CD4-positive, alpha-beta T cell treated with Interleukin-15 for 1 hour (primary cell): Measurements from ENCODE around the gene MAFB.

ENCODE experiments used
- DNase-seq: peaks from one replicate; pipeline ENCODE4 v3.0.0-alpha.2; 2020

MAFB gene

DNA sequence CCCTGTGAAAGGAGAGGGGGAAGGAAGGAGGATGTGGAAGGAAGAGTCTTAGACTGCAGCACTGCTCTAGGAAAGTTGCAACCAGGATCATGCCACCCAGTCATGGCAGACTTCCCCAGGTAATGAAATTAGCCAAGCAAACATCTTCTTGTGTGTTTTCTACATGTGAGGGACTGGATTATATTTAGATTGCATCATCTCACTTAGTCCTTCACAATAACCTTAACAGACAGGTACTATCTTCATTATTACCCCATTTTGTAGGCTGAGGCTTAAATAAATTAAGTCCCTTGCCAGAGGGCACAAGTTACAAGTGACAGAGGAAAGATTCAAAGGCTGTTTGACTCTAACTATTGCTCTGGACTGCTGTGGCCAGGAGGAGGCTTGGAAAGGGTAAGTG, 9.7 kb upstream of the MAFB start:
- no peak for DNase-seq

DNA sequence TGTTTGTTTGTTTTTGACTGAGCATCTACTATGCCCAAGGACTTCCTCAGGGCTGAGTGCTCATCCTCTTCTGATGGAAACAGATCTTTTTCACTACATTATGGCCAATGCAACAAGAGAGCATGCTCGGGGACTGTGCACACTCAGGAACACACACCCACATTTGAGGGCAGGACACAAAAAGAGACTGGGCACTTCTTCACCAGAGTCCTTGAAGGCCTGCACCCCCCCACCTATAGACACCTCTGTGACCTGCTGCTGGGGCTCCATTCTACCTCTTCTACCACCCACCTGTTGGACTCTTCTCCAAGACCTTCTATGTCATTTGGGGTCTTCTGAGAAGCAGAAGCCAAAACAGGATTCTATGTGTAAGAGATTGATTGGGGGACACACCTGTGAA, 9.2 kb upstream of the MAFB start:
- no peak for DNase-seq

DNA sequence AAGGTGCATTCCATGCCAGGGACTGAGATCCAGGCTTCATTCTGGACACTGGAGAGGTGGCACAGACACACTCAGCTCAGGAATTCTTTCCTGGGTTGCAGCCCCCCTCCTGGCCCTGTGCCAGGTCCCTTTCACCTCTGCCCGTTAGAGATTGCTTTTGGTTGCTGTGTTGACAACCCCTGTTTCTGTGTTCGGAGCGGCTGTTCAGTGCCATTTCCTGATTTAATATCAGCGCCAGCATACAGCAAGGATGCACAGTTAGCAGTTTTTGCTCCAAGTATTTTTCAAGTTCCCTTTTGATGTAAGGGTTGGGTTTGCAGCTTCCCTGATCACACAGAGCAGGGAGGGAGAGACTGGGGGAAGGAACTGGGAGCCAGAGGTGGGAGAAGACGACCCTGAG, 8.5 kb upstream of the MAFB start:
- no peak for DNase-seq

DNA sequence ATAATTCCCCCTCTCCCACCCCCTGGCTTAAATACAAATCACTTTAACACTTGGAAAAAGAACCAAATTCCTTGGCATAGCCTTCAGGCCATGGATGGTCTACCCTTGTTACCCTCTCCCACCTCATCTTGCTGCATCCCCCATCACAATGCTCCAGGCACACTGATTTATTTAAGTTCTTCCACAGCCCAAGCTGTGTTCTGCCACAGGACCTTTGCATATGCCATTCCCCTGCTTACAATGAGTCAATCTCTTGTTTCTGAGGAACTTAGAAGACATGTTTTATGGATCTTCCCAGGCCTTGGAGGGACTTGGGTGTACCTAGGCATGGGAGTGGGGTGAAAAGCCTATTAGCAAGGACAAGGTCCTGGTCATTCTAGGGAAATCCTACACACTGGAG, 6.2 kb upstream of the MAFB start:
- no peak for DNase-seq

DNA sequence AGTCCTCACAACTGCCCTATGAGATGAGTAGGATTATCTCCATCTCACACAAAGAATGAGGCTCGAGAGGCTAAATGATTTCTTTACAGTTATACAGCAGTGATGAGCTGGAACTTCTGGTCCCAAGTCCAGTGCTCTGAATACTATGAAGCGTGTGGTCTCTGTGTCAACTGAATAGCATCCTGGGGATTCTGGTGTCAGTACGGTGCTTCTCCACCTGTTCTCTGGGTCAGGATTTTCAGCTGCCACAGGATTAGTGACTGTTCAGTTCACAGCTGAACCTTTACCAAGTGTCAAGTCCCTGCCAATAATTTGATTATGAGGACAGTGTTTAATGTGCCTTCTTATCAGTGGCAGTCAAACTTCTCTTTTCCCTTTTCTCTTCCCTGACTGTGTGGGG, 5.2 kb upstream of the MAFB start:
- no peak for DNase-seq

DNA sequence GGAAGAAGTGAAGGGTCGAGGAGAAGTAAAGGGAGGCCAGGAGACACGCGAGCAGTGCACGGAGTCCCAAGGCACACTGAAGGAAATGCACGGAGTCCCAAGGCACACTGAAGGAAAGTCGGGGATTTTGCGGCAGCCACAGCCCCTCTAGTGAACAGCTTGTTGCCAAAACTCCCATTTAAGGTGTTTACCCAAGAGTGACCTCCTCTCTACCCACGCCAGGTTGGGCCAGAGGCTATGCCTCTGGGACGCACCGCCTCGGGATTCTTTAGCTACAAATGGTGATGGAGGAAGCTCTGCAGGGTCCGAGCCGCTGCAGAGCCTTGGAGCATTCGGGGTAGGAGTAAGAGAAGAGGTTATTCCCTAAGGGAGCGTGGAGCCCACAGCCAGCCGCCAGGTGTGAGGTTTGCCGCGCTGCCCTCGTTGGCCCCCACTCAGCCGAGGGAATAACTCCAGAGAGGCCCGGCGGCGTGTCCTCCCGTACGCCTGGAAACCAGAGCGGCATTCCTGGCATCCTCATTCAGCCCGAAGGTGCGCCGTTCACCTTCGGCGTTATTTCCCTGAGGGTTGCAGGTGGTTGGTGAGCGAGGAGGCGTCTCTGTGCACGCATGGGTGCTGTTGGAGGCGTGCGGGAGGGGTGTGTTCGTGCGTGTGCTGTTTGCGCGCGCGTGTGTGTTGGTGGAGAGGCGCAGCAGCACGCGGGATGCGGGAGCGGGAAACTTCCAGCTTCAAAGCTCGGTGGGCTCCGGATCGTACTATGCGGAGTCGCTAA, 3.4 kb upstream of the MAFB start:
- no peak for DNase-seq

DNA sequence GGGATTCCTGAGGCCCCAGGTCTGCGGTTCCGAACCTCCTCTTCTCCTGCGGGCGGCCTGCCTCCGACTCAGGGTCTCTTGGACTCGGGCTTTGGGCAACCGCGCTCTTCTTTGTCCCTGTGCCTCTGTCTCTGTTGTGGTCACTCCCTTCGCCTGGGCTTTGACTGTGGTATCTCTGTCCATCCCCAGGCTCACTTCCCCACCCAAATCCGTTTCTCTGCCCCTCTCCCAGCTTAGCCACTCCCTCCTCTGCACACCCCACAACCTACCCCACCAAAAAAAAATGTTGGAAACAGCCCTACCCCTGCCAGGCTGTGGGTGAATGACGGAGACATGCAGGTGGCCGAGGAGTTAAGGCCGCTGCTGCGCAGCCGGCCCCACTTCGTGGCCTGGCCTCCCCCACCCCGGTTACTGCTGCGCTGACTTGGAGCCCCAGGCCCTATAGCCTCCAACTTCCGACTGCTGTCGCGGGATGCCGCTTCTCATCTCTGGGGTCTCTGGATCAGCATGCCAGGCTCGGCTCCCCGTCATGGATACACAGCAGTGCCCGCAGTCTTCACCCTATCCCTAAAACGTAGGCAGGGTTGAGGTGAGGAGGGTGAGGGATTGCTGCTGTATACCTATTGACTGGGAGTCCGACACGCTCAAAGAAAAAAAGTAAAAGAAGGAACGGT, 2.7 kb upstream of the MAFB start:
- no peak for DNase-seq

DNA sequence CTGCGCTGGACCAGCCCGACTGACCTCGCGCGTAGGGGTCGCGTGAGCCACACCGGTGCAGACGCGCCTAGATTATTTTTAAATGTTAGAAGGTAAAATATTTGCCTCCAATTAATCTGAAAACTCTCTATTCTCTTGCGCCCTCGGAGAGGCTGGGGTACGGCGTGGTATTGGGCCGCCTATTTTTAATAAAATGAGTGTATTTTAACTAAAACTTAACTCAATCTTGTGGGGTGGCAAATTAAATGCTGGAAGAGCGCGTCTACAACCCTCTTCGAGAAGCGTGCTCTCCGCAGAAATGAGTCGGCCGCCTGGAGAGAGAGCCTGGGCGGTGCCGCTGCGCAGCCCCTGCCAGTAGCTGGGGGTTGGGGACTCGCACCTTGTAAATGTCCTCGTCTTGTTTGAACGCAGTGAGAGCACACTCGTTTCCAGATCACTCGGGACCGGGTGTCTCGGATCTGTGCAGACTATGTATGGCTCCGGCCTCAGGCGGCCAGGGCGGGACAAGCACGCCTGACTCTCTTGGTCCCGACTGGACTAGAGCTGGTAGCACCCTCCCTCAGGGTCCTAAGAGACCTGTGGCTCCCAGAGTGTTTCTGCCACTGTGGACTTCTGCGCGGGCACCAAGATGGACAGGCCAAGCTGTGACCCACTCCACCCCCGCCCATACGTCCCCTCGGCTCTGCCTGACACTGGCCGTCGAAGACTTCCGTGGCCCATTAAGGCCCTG, 2.0 kb upstream of the MAFB start:
- no peak for DNase-seq

DNA sequence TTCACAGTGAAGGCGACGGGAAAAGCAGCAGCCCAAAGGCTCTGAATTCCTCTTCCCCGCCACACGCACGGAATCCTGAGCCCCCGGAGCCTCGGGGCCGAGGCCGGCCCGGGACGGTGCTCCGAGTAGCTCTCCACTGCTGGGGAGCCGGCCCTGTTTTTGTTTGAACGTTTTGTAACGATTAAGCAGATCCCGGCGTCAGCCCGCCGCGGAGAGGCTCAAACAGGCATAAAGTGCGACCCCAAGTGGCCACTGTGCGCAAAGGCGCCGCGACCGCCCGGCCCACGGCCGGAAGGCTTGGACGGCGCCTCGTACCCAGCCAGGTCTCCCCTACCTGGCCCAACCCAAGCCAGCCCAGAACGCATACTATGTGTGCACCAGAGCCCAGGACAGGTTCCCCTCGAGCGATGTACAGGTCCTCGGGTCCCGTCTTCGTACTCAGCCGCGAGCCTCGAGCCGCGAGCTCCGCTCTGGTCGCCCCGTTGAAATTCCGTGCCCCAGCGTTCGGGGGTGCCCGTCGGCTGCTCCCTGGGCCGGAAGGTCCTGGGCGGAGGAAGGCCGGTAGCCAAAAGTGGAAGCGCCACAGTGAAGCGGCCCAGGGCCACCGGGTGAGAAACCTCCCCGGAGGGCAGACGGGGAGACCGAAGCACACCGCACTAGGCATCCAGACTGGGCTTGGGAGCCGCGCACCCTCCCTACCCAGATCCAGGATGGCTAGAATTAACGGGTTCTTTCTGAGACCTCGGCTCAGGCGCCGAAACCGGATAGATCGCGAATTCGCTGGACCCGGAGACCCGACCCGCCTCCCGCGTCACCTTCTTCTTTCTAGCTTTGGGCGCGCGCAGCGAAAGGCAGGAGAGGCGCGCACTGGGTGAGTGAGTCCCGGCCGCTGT, 1.2 kb upstream of the MAFB start:
- DNase-seq = peak; percentile 64

DNA sequence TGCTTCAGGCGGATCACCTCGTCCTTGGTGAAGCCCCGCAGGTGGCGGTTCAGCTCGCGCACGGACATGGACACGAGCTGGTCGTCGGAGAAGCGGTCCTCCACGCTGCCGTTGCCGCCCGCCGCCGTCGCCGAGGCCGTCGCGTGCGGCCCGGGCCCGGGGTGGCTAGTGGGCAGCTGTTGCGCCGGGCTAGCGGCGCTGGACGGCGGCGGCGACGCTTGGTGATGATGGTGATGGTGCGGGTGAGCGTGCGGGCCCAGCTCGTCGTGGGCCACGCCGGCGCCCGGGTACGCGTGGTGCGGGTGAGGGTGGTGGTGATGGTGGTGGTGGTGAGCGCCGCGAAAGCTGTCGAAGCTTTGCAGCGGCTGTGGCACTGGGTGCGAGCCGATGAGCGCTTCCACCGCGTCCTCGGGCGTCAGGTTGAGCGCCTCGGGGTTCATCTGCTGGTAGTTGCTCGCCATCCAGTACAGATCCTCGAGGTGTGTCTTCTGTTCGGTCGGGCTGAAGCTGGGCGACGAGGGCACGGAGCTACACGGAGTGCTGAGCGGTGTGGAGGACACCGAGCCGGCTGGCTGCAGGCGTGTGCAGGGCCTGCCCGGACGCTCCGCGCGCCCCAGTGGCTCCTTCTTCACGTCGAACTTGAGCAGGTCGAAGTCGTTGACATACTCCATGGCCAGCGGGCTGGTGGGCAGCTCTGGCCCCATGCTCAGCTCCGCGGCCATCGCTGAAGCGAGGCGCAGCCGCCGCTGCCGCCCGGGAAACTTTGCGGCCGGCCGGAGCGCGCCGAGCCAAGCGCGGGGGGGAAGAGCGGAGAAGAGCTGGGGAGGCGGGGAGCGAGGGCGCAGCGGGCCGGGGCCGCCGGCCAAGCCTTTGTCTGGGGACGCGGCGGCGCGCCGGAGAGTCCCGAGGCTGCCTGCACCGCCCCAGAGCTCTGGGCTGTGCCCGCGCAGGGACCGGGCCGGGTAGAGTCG, 622 bp downstream of the MAFB start:
- no peak for DNase-seq

DNA sequence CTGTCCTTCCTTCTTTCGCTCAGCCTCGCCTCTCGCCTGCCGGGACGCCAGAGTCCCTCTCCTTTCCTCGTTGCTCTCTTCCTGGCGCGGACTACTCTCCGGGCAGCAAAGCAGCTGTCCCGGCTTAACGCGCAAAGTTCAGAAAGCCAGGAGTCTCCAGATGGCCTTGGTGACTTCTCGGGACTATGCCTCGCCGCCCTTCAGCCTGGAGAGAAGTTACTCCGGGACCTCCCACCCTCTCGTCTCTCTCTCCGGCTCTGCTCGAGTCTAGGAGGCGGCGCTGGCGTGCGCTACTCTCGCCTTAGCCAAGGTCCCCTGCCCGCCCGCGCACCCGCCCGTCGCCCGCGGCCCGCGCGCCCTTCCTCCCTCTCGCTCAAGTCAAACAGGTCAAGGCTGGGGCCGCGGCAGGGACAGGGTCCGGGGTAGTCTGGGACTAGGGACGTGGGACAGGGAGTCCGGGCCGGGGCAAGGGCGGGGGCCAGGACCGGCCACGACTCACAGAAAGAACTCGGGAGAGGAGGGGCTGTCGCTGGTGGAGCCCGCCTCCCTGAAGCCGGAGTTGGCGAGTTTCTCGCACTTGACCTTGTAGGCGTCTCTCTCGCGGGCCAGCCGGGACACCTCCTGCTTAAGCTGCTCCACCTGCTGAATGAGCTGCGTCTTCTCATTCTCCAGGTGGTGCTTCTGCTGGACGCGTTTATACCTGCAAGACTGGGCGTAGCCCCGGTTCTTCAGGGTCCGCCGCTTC, 1.5 kb downstream of the MAFB start:
- DNase-seq = no peak

DNA sequence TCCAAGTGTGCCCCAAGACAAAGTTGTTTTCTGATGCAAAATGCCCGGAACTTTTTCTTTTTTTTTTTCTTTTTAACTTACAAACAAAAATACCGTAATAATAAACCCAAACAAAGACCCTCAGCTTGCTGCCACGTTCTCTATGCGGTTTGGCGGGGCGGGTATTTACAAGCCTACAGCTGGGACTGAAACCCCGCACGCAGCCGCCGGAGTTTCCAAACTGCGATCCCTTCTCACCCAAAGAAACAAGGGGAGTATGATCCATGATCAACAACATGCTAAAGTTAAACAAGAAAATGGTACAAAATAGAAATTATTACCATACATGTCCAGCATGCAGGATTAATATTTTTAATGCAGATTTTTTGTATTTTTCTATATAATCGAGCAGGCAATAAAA, 2.1 kb downstream of the MAFB start:
- no peak for DNase-seq

DNA sequence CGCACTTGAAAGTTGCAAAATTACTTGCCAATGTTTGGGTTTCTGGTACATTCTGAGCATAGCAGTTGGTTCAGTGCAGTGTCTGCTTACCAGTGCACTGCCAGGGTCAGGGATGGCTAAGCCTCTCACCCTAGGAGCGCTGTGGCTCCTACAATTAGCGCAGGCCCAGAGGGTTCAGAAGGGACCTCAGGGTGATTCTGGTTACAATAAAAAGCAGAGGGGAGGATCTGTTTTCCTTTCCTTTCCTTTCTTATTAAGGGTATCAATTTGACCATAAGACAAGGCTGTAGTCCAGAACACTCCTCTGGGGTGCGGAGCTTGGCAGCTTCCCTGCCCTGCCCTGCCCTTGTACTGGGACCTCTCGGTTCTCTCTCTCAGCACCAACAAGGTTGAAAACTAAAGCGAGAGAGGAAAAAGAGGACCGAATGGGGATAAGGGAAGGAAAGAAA, 2.6 kb downstream of the MAFB start:
- DNase-seq = no peak

DNA sequence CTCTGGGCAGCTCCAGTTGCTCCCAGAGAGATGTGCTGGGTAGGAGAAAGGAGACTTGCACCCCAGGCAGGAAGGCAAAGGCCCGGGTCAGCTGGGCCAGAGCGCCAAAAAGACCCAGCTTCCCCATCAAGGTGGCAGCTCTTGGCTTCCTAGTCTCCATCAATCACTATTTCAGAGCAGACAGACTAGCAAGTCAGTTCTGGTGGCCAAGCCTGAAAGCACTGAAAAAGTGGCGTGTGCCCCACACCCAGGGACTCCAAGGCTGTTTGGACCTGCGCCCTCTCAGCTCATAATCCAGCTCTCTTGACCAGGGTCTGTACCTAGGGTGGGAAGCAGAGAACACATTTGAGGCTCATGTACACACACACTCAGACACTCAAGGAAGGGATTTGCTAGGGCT, 3.7 kb downstream of the MAFB start:
- DNase-seq = no peak

DNA sequence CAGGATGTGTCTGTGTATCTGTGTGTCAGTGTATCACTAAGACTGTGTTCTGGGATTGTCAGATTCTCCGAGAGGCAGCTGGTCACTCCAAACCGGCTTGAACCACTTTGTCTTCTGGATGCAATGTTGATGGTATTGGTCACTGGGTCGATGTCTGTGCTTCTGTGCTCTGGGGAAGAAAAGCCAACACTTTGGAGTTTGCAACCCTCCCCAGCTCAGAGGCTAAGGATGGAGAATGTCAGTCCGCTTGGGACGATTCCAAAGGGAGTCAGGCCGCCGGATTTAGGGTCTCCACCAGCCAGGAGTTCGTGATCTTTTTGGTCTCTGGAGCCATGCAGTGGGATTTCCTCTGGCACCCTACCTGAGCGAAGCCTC, 5.2 kb downstream of the MAFB start:
- DNase-seq = no peak

DNA sequence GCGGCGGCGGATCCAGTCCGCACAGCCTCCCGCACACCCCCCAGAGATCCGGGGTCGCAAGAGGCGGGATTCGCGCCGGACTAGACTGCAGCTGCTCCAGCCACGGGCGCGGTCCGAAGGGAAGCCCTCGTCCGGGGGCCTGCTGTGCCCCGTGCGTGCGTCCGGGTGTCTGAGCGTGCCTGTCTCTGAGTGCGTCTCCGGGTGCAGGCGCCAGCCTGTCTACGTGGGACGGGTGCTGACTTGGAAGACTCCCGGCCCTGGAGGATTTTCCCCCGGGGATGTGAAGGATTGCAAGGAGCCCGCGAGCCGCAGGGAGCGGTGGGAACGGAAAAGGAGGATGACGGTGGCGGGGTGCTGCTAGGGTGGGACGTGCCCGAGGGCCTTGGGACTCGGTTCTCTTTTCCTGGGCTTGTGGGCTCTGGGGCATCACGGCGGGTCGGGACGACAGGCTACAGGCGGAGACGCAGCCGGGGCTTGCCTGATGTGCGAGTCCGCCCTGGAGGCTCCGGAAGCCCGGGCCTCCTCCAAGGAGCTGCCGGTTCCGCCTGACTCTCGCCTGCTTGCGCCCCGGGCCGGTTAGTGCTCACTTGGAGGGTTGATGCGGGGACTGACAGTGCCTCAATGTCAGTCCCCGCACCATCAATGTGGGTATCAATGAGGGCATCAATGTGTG, 5.7 kb downstream of the MAFB start:
- no peak for DNase-seq

DNA sequence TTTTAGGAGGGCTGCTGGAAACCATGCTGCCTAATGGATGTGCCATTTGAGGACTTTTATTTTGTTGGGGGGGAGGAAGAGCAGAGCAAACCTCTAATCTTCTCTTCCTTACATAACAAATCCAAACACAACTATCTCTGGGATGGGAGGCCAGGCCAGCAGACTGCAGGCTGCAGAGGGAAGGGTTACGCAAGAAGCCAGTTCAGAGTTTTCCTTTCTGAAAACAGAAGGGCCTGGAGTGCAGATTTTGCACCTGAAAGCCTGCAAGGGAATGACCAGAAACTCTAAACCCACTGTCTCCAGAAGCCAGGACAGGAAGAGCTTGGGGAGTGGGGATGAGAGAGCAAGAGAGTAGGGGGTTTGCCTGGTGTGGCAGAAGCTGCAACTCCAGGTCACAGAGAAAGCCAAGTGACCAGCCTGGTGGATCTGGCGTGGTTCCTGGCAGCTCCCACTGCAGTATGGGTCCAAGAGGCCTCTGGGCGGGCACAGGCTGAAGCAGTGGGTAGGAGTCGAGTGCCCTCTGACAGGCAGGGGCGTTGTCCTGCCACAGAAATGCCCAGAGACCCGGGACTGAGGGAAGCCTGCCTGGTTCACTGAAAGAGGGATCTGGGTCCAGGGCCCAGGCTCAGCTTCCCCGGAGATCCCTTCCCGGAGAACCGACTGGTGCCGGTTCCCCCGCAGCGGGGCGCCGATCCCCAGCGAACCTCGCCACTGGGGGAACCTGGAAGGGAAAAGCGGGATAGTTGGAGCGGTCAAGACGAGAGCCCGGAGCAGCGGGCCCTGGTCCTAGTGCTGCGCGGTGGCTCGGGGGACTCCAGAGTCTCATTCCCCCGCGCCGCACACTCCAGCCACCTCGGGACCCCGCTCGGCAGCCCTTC, 6.7 kb downstream of the MAFB start:
- DNase-seq = no peak

DNA sequence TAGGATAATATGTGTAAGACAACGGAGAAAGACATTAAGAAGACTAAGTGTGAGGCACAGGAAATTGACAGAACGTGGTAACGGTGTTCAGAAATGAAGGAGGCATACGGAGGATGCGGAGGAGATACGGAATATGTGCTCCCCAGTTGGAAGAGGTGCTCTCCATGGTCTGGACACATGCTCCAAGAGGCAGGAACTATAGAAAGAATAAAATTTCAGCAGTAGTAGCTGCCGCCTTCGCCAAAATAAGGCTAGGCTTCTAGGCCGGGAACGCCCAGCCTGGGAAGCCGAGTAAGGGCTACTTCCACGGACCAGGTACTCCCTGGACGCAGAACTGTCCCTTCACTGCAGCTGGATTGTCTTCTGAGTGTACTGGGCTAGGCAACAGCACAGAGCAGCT, 7.4 kb downstream of the MAFB start:
- DNase-seq = no peak

DNA sequence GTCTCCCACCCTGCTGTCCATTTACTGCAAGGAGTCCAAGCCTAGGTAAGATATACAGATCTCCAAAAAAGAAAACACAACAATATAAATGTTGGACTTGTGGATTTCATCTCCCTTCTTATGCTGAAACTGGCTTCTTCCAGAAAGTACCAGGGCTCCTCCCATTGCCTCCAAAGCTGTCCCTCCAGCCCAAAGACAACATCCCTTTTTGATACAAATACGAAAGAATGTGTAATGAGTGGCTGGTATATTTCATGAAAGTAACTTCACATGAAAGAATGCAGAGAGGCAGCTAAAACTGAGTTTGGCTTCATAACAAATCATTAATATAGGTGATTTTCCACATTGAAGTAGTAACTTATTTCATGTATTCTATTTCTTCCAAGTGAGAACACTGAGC, 7.9 kb downstream of the MAFB start:
- DNase-seq = no peak
